ENCODE data around the gene KLHL6.

DNA sequence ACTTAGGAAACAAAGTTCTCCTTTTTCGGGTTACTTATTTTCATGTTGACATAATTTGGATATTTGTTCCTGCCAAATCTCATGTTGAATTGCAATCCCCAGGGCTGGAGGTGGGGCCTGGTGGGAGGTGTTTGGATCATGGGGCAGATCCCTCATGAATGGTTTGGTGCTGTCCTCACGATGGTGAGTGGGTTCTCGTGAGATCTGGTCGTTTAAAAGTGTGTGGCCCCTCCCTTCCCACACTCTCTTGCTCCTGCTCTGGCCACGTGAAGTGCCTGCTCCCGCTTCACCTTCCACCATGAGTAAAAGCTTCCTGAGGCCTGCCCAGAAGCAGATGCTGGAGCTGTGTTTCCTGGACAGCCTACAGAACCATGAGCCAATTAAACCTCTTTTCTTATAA, 83.4 kb downstream of the KLHL6 start:
- TF ChIP-seq, protein P1, sequence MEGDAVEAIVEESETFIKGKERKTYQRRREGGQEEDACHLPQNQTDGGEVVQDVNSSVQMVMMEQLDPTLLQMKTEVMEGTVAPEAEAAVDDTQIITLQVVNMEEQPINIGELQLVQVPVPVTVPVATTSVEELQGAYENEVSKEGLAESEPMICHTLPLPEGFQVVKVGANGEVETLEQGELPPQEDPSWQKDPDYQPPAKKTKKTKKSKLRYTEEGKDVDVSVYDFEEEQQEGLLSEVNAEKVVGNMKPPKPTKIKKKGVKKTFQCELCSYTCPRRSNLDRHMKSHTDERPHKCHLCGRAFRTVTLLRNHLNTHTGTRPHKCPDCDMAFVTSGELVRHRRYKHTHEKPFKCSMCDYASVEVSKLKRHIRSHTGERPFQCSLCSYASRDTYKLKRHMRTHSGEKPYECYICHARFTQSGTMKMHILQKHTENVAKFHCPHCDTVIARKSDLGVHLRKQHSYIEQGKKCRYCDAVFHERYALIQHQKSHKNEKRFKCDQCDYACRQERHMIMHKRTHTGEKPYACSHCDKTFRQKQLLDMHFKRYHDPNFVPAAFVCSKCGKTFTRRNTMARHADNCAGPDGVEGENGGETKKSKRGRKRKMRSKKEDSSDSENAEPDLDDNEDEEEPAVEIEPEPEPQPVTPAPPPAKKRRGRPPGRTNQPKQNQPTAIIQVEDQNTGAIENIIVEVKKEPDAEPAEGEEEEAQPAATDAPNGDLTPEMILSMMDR (conservative IDR thresholded peaks at IDR 0.05) = no peak
- TF ChIP-seq ZFX (IDR thresholded peaks at IDR 0.05) = no peak
